Left lung (tissue), 10 donors: ENCODE measurements around the gene NPR1. TPM values are rescaled to one million over a fixed set of nuclear protein-coding genes. Genes with fewer than 3 reads are reported as not detected.
A peak's percentile ranks its signal among the peaks of the same experiment; 100 is the strongest.

Experiments used
- ATAC-seq: fragments of 200-7000 bp; cut with Tn5 transposase; one replicate; pipeline ENCODE4 v1.9.1; 2020; ENCODE audit warnings: moderate library complexity
- DNase-seq, 4 donors: peaks; one replicate each; pipeline ENCODE4 v3.0.0-alpha.2; 2013 to 2020
- H3K27ac ChIP-seq, 2 donors: fragments of 200-600 bp; sonication (generic) in 1 of 2; one replicate each; pipeline versions ENCODE4 v1.5.0 to v1.8.0; 2020 to 2021
- H3K27me3 ChIP-seq, 2 donors: fragments of 200-600 bp; sonication (generic) in 1 of 2; one replicate each; pipeline versions ENCODE4 v1.5.0 to v1.8.0; 2020 to 2021
- H3K36me3 ChIP-seq, 2 donors: fragments of 200-600 bp; sonication (generic) in 1 of 2; one replicate each; pipeline versions ENCODE4 v1.5.0 to v1.8.0; 2020 to 2021
- H3K4me1 ChIP-seq, 2 donors: fragments of 200-600 bp; one replicate each; pipeline ENCODE4 v1.8.0; 2021
- H3K4me3 ChIP-seq, 2 donors: fragments of 200-600 bp; sonication (generic) in 1 of 2; one replicate each; pipeline versions ENCODE4 v1.5.0 to v1.8.0; 2020 to 2021; ENCODE audit warnings: mild to moderate bottlenecking in 1 of 2
- H3K9me3 ChIP-seq, 2 donors: fragments of 200-600 bp; sonication (generic) in 1 of 2; one replicate each; pipeline versions ENCODE4 v1.5.0 to v1.8.0; 2020 to 2021
- CTCF ChIP-seq, 2 donors: fragments of 200-600 bp; sonication (generic) in 1 of 2; IDR thresholded peaks; one replicate each; pipeline versions ENCODE4 v1.5.0 to v1.8.0; 2021; ENCODE audit warnings: antibody characterized with exemption in 2 of 2
- intact Hi-C, 2 donors: fragments of 100-400 bp; cut with DNase I; formaldehyde crosslinking; loops; one replicate each; pipeline versions ENCODE4 v1.11.2 to v1.14.2; 2022
- polyA plus RNA-seq, 6 donors: library from polyadenylated mRNA; unstranded; fragments of 120-200 nt; gene quantifications; one replicate each; pipeline ENCODE4 v1.2.1, GENCODE V29; 2013; ENCODE audit not compliant: insufficient read length in 6 of 6
- total RNA-seq, 2 donors: library from RNA; stranded (reverse); fragmentation: NEBNext Ultra II Directional; extraction: Animal tissue kit (Norgen Biotek cat#: 25700); gene quantifications; one replicate each; pipeline ENCODE4 v1.2.1, GENCODE V29; 2021
- donor health status: DM: no; HTN: yes; CAD: no.
- donor health status: DM: no; HTN: no; CAD: no.

NPR1 gene
- total and polyA plus RNA-seq, 8 donors: 14.3 to 45.2 (median 19.1) TPM

GRCh38 chr1:153696741-153697140 lies 18.3 kb downstream of the NPR1 start:
- Histone ChIP-seq H3K4me1 (peaks cover 18 to 20% of the 10 kb centered on the region in 2 donors), H3K27ac (peak overlapping the region; percentile 80 to 88)
- no peak for TF ChIP-seq CTCF (IDR thresholded peaks at IDR 0.05)

DNA sequence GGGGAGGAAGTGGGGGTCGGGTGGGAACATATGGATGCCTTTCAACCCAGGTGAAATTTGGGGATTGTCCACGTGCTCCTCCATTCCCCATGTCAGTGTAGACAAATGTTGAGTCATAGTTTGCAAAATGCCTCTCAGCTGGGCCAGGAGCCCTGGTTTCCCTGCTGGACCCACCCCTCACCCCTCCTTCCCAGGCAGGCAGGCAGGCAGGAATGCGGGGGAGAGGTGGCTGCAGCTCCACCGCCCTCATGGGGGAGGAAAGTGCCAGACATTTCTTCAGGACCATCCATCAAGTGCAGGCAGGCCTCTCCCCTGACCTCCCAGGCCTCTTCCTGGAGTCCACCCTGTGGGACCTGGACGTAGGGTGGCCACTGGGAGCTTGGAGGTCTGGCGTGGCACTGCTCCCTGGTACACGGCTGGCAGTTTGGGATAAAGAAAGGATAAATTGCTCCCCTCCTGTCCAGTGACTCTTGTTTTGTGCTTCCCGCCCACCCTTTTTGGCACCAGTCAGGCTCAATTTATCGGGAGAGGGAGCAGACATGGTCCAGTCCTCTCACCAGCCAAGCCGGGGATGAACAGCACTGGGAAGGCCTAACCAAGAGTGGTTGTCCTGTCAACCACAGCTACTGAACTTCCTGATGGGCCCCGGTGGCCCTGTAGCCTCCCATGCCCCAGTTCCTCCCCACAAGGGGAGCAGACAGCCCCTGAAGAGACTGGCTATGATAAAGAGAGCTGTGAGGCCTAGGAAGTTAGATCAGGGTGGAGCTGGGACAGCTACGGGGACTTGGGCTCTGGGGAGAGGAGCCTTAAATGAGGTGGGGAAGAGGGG lies 18.9 kb downstream of the NPR1 start:
- DNase-seq: peak in 2 of 4 donors; percentile 10 to 50
- H3K4me1 ChIP-seq: peaks cover 18 to 20% of the 10 kb centered on the region in 2 donors
- intact Hi-C loops: no loop called here
- no peaks in the 10 kb centered on the region for H3K36me3 ChIP-seq
- H3K4me3 ChIP-seq: peak overlapping the region in 1 of 2 donors; percentile 21
- no peak for TF ChIP-seq CTCF (IDR thresholded peaks at IDR 0.05)
- peak; percentile 67 for ATAC-seq
- H3K27ac ChIP-seq: peak overlapping the region; percentile 80 to 88
- H3K9me3 ChIP-seq: no peaks in the 10 kb centered on the region
- no peaks in the 10 kb centered on the region for H3K27me3 ChIP-seq

More at GRCh38 chr1:153696741-153697140, 18.3 kb downstream of the NPR1 start:
- ATAC-seq (no peak), DNase-seq (no peak)
- no peaks in the 10 kb centered on the region for H3K9me3 ChIP-seq
- H3K27me3 ChIP-seq: no peaks in the 10 kb centered on the region
- no peak overlapping the region for H3K4me3 ChIP-seq
- intact Hi-C loops: no loop called here
- H3K36me3 ChIP-seq: no peaks in the 10 kb centered on the region

GRCh38 chr1:153698020-153698922 lies 19.8 kb downstream of the NPR1 start:
- Histone ChIP-seq H3K27ac (peak overlapping the region; percentile 80 to 88), H3K4me1 (peaks cover 18 to 20% of the 10 kb centered on the region in 2 donors), H3K9me3 (no peaks in the 10 kb centered on the region), H3K27me3 (no peaks in the 10 kb centered on the region), H3K4me3 (peak overlapping the region in 1 of 2 donors; percentile 21), H3K36me3 (no peaks in the 10 kb centered on the region)
- no peak for TF ChIP-seq CTCF (IDR thresholded peaks at IDR 0.05)
- ATAC-seq: peak; percentile 75
- peak; percentile 10 to 82 (median 55) for DNase-seq
- intact Hi-C loops: no loop called here

- Histone ChIP-seq H3K9me3 (no peaks in the 10 kb centered on the region), H3K27me3 (no peaks in the 10 kb centered on the region), H3K4me1 (peaks cover 18 to 20% of the 10 kb centered on the region in 2 donors), H3K27ac (peak overlapping the region; percentile 80 to 88), H3K36me3 (no peaks in the 10 kb centered on the region), H3K4me3 (no peak overlapping the region)
- DNase-seq: no peak
- no peak for ATAC-seq
- intact Hi-C loops: no loop called here
- no peak for TF ChIP-seq CTCF (IDR thresholded peaks at IDR 0.05)
These were observed 20.6 kb downstream of the NPR1 start for GRCh38 chr1:153698923-153699714.
